Measurements from ENCODE around the gene AGT. TPM values are rescaled to one million over a fixed set of nuclear protein-coding genes. Genes with fewer than 3 reads are reported as not detected.
"Not testable (repeated sequence)": the region's sequence is repeated elsewhere in the genome, so short reads cannot be mapped to it uniquely, and the experiment has no call there.

The AGT gene
- total and polyA plus RNA-seq, 7 donors = 9.2 to 187 (median 38.0) TPM

GRCh38 chr1:230668227-230668626, 45.7 kb downstream of the AGT start:
- Histone ChIP-seq H3K4me3 (no peak overlapping the region), H3K27me3 (ENCODE audit: insufficient read depth in 3 of 3, low read length in 2 of 3) (no peaks in the 10 kb centered on the region), H3K27ac (no peak overlapping the region), H3K36me3 (ENCODE audit: insufficient read depth in 1 of 2, low read depth in 1 of 2) (peaks cover 10 to 99% of the 10 kb centered on the region in 2 donors), H3K9me3 (no peaks in the 10 kb centered on the region), H3K4me1 (no peaks in the 10 kb centered on the region)
- intact Hi-C loops (cut with DNase I) = no loop called here
- ATAC-seq (no peak), DNase-seq (no peak)
- 88 to 93% (median 91%) methylated on average over 6 of the region's 6 CpGs for WGBS, 3 donors
- no peak for TF ChIP-seq CTCF (IDR thresholded peaks at IDR 0.05)

GRCh38 chr1:230661976-230662375, 51.9 kb downstream of the AGT start:
- H3K36me3 ChIP-seq (ENCODE audit: insufficient read depth in 1 of 2, low read depth in 1 of 2) = peaks cover 3 to 74% of the 10 kb centered on the region in 2 donors
- no peaks in the 10 kb centered on the region for H3K9me3 ChIP-seq
- H3K4me3 ChIP-seq = no peak overlapping the region
- 75 to 81% (median 76%) methylated on average over 4 of the region's 4 CpGs for WGBS, 3 donors
- no peak for TF ChIP-seq CTCF (IDR thresholded peaks at IDR 0.05)
- no peaks in the 10 kb centered on the region for H3K27me3 ChIP-seq (ENCODE audit: insufficient read depth in 3 of 3, low read length in 2 of 3)
- intact Hi-C loops (cut with DNase I) = no loop called here
- H3K4me1 ChIP-seq = no peaks in the 10 kb centered on the region
- no peak overlapping the region for H3K27ac ChIP-seq
- DNase-seq (no peak), ATAC-seq (no peak)

GRCh38 chr1:230658691-230659090, 55.2 kb downstream of the AGT start:
- ATAC-seq (no peak), DNase-seq (no peak)
- no peak for TF ChIP-seq CTCF (IDR thresholded peaks at IDR 0.05)
- Histone ChIP-seq H3K9me3 (no peaks in the 10 kb centered on the region), H3K4me1 (no peaks in the 10 kb centered on the region), H3K27me3 (ENCODE audit: insufficient read depth in 3 of 3, low read length in 2 of 3) (no peaks in the 10 kb centered on the region), H3K4me3 (no peak overlapping the region), H3K36me3 (ENCODE audit: insufficient read depth in 1 of 2, low read depth in 1 of 2) (peaks cover 0 to 43% of the 10 kb centered on the region in 2 donors), H3K27ac (no peak overlapping the region)
- intact Hi-C loops (cut with DNase I) = no loop called here
- WGBS, 3 donors = 90 to 95% (median 94%) methylated on average over 2 of the region's 2 CpGs

- H3K9me3 ChIP-seq; H3K27me3 ChIP-seq (ENCODE audit: insufficient read depth in 3 of 3, low read length in 2 of 3); DNase-seq; ATAC-seq; H3K27ac ChIP-seq; intact Hi-C loops (cut with DNase I); H3K4me1 ChIP-seq; H3K4me3 ChIP-seq: not testable (repeated sequence)
- 82 to 91% (median 83%) methylated on average over 1 of the region's 1 CpG for WGBS, 3 donors
- H3K36me3 ChIP-seq (ENCODE audit: insufficient read depth in 1 of 2, low read depth in 1 of 2) = peaks cover 0 to 37% of the 10 kb centered on the region in 2 donors
Observed at GRCh38 chr1:230658103-230658502, 55.8 kb downstream of the AGT start.

- peaks cover 0 to 25% of the 10 kb centered on the region in 2 donors for H3K36me3 ChIP-seq (ENCODE audit: insufficient read depth in 1 of 2, low read depth in 1 of 2)
- H3K9me3 ChIP-seq; H3K4me3 ChIP-seq; H3K27me3 ChIP-seq (ENCODE audit: insufficient read depth in 3 of 3, low read length in 2 of 3); intact Hi-C loops (cut with DNase I); DNase-seq; H3K4me1 ChIP-seq; H3K27ac ChIP-seq; ATAC-seq: not testable (repeated sequence)
- 85 to 93% (median 93%) methylated on average over 1 of the region's 1 CpG for whole genome bisulfite sequencing, 3 donors
Observed at GRCh38 chr1:230656719-230657118, 57.2 kb downstream of the AGT start.

Other genes starting within 250 kb of the AGT start
- 10 to 100 TPM; 17.5 to 30.5 (median 25.0) TPM for gene COG2, start 71.6 kb downstream of the AGT start, total RNA-seq
- gene COG2, start 71.6 kb downstream of the AGT start, polyA plus RNA-seq = 10 to 100 TPM; 11.9 to 30.5 (median 15.3) TPM
- not detected for gene CAPN9, start 33.3 kb upstream of the AGT start, total RNA-seq
- gene CAPN9, start 33.3 kb upstream of the AGT start, polyA plus RNA-seq = under 1 TPM in 1 of 3 donors, not detected in 2; 0.03 TPM
- 100 to 1,000 TPM in 2 of 4 donors, 10 to 100 TPM in 2; 32.0 to 122 (median 86.7) TPM for gene C1orf198, start 154.4 kb upstream of the AGT start, total RNA-seq
- gene C1orf198, start 154.4 kb upstream of the AGT start, polyA plus RNA-seq = 10 to 100 TPM; 44.6 to 99.6 (median 81.8) TPM